SU-DHL-6 (cell line): ENCODE measurements around the gene CDC42EP5.

ENCODE experiments used
- H2AFZ ChIP-seq: fragments of 200-600 bp; sonication (generic); 2 replicates; pipeline ENCODE4 v1.6.1; 2014; ENCODE audit warnings: low read depth, mild to moderate bottlenecking, moderate library complexity, mixed read lengths, antibody characterized with exemption, low read length; ENCODE audit not compliant: severe bottlenecking
- H3F3A ChIP-seq: fragments of 200-600 bp; shearing (Covaris generic); 2 replicates; pipeline ENCODE4 v1.6.0; 2016; ENCODE audit warnings: antibody characterized with exemption, mild to moderate bottlenecking; ENCODE audit not compliant: insufficient read depth
- H3K27ac ChIP-seq: fragments of 200-600 bp; sonication (generic); 2 replicates; pipeline ENCODE4 v1.5.1; 2016; ENCODE audit warnings: low read depth, mild to moderate bottlenecking, low read length, moderate library complexity, mixed read lengths
- H3K27me3 ChIP-seq: fragments of 200-600 bp; sonication (generic), shearing (Covaris generic); 2 replicates; pipeline ENCODE4 v1.6.0; 2014; ENCODE audit warnings: mild to moderate bottlenecking, low read length
- H3K36me3 ChIP-seq: fragments of 200-600 bp; sonication (generic); 2 replicates; pipeline ENCODE4 v1.6.1; 2014; ENCODE audit warnings: mild to moderate bottlenecking, low read length, mixed read lengths
- H3K4me2 ChIP-seq: fragments of 300-600, 200-600 bp; shearing (Covaris generic), sonication (generic); 2 replicates; pipeline ENCODE4 v1.6.0; 2014; ENCODE audit warnings: low read length, low read depth, mild to moderate bottlenecking; ENCODE audit not compliant: poor library complexity, severe bottlenecking
- H3K4me3 ChIP-seq: fragments of 200-600 bp; sonication (generic); 2 replicates; pipeline ENCODE4 v1.5.1; 2014; ENCODE audit warnings: antibody characterized with exemption, low read length, mild to moderate bottlenecking, mixed read lengths; ENCODE audit not compliant: insufficient read depth, poor library complexity, severe bottlenecking
- H3K79me2 ChIP-seq: fragments of 200-600 bp; sonication (generic); 2 replicates; pipeline ENCODE4 v1.6.1; 2014; ENCODE audit warnings: mild to moderate bottlenecking, low read length, moderate library complexity; ENCODE audit not compliant: insufficient read depth
- H3K9ac ChIP-seq: fragments of 200-600 bp; sonication (generic); 2 replicates; pipeline ENCODE4 v1.7.0; 2014; ENCODE audit warnings: mild to moderate bottlenecking, low read length
- H3K9me2 ChIP-seq: fragments of 200-600 bp; sonication (generic); replicated peaks from 2 replicates; pipeline ENCODE4 v1.6.1; 2014; ENCODE audit warnings: low read length; ENCODE audit not compliant: insufficient read depth
- H3K9me3 ChIP-seq: fragments of 200-600 bp; sonication (generic); 2 replicates; pipeline ENCODE4 v1.6.1; 2014; ENCODE audit warnings: low read length, mixed read lengths; ENCODE audit not compliant: insufficient read depth
- H4K20me1 ChIP-seq: fragments of 200-600 bp; sonication (generic); 2 replicates; pipeline ENCODE4 v1.6.1; 2014; ENCODE audit warnings: low read depth, mild to moderate bottlenecking, antibody characterized with exemption, low read length, moderate library complexity, mixed read lengths
- CTCF ChIP-seq: fragments of 200-600 bp; sonication (generic); IDR thresholded peaks from one replicate; pipeline ENCODE4 v1.5.1; 2017; ENCODE audit warnings: antibody characterized with exemption, mild to moderate bottlenecking, low read length, moderate library complexity; ENCODE audit not compliant: insufficient read depth, poor library complexity, severe bottlenecking
- EZH2phosphoT487 ChIP-seq: fragments of 200-600 bp; sonication (generic), shearing (Covaris generic); conservative IDR thresholded peaks from 2 replicates; pipeline ENCODE4 v1.6.1; 2018; ENCODE audit warnings: mild to moderate bottlenecking, antibody characterized with exemption, low read length, moderate library complexity, mixed read lengths

CDC42EP5 gene

GRCh38 chr19:54444737-54445136 is 28.4 kb downstream of the CDC42EP5 start:
- peaks cover under 1% of the 10 kb centered on the region; the same call in 1 of the 2 replicates for H4K20me1 ChIP-seq
- no peaks in the 10 kb centered on the region for H3K36me3 ChIP-seq
- TF ChIP-seq EZH2phosphoT487, result no peak
- TF ChIP-seq CTCF, result no peak
- H3K9me2 ChIP-seq, result no peaks in the 10 kb centered on the region
- H3K4me2 ChIP-seq, result no peak overlapping the region
- H3K79me2 ChIP-seq, result peaks cover 24% of the 10 kb centered on the region
- H3K4me3 ChIP-seq, result no peak overlapping the region
- no peaks in the 10 kb centered on the region for H3K27me3 ChIP-seq
- H3K9me3 ChIP-seq, result no peaks in the 10 kb centered on the region
- no peak overlapping the region for H3K9ac ChIP-seq
- no peak overlapping the region for H3K27ac ChIP-seq
- H3F3A ChIP-seq, result 0 out of 2 replicates have a peak, but pooled peaks cover 3% of the 10 kb centered on the region
- no peak overlapping the region for H2AFZ ChIP-seq

DNA sequence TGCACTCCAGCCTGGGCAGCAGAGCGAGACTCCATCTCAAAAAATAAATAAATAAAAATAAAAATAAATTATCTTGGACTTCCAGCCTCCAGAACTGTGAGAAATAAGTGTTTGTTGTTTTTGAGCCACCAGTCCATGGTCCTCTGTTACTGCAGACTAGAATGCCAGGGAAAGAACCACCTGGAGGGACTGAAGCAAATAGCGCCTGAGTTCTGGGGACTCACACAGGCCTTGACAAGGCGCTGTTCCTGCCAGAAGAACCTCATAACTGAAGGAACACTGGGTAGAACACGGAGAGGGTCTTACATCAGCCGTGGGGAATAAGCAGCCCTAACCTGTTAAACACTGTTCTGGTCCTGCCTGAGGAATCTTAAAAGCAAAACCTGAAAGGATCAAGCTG is 32.5 kb downstream of the CDC42EP5 start:
- Histone ChIP-seq H3K4me3 (no peak overlapping the region), H3K79me2 (no peaks in the 10 kb centered on the region), H3K9me2 (no peaks in the 10 kb centered on the region), H3K9me3 (no peaks in the 10 kb centered on the region), H2AFZ (no peak overlapping the region), H4K20me1 (no peaks in the 10 kb centered on the region), H3F3A (no peaks in the 10 kb centered on the region), H3K36me3 (no peaks in the 10 kb centered on the region), H3K27ac (no peak overlapping the region), H3K9ac (no peak overlapping the region), H3K27me3 (no peaks in the 10 kb centered on the region), H3K4me2 (no peak overlapping the region)
- TF ChIP-seq EZH2phosphoT487, result no peak
- no peak for TF ChIP-seq CTCF

DNA sequence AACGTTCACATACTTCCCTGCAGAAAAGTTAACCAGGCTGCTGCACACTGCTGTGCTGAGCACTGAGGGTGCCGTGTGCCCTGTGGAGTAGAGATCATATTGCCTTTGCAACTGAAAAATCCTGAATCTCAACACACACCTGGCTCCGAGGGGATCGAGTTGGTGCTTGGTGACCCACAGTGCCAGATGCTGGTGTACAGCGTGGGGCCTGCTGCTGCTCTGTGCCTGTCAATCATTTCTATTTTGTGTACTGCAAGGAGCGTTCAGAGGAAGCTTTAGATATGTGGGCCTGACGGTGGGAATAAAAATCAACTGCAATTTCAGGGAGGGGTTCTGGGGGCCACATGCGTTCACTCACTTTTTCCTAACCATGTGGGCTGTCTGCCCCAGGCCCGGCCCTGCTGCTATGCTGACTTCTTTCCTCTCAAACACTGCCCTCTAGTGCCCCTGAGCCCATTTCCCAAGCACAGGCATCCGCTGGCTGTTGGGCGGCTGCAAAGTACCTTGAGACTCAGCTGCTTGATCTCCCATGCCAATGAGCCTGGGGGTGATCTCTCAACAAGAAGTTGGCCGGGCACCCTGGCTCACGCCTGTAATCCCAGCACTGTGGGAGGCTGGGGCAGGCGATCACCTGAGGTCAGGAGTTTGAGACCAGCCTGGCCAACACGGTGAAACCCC is 33.8 kb downstream of the CDC42EP5 start:
- H3K4me3 ChIP-seq, result no peak overlapping the region
- H3K27me3 ChIP-seq, result no peaks in the 10 kb centered on the region
- no peaks in the 10 kb centered on the region for H3F3A ChIP-seq
- H2AFZ ChIP-seq, result no peak overlapping the region
- H3K9me3 ChIP-seq, result no peaks in the 10 kb centered on the region
- no peaks in the 10 kb centered on the region for H3K9me2 ChIP-seq
- H3K9ac ChIP-seq, result no peak overlapping the region
- TF ChIP-seq CTCF (no peak), EZH2phosphoT487 (no peak)
- H3K27ac ChIP-seq, result no peak overlapping the region
- H3K36me3 ChIP-seq, result no peaks in the 10 kb centered on the region
- no peak overlapping the region for H3K4me2 ChIP-seq
- H4K20me1 ChIP-seq, result no peaks in the 10 kb centered on the region
- no peaks in the 10 kb centered on the region for H3K79me2 ChIP-seq
